ENCODE results near the gene GNL3L. TPM values are rescaled to one million over a fixed set of nuclear protein-coding genes. Genes with fewer than 3 reads are reported as not detected.

Gene GNL3L, protein sequence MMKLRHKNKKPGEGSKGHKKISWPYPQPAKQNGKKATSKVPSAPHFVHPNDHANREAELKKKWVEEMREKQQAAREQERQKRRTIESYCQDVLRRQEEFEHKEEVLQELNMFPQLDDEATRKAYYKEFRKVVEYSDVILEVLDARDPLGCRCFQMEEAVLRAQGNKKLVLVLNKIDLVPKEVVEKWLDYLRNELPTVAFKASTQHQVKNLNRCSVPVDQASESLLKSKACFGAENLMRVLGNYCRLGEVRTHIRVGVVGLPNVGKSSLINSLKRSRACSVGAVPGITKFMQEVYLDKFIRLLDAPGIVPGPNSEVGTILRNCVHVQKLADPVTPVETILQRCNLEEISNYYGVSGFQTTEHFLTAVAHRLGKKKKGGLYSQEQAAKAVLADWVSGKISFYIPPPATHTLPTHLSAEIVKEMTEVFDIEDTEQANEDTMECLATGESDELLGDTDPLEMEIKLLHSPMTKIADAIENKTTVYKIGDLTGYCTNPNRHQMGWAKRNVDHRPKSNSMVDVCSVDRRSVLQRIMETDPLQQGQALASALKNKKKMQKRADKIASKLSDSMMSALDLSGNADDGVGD
- total RNA-seq: 10 to 100 TPM; 28.9 to 46.3 TPM

DNA sequence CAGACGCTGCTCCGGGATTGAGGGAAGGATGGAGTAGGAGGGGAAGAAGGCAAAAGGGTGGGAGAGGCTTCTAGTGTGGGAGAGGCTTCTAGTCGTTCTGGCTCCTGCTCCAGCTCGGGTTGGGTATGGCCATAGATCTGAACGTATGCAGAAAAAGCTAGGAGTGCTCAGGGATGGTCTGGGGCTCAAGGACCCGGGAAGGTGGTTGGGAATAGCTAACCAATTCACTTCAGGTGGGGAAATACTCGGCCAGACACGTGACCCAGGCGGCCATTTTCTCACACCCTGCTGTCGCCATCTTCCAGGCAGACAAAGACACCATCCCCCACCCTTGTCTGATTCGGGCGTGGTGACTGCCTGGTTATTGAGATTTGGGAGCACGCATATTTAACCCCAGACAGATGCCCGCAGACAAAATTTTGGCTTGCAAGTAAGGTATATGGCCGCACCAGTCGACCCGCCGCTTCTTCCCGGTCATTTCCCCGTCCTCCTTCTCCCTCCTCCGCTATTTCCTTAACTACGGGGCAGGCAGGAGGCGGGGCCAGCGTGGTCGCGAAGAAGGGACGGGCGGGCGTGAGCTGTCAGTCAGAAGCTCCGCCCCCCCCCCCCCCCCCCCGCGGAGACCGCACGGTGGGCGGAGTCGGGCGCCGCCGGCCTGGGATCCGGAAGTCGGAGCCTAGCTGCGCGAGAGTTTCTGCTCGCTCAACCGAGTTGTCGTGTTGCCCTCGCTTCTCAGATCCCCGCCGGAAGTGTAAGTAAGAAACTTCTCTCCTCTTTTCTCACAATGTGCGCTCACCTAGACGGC lies at the start of gene GNL3L:
TSS of gene GNL3L (plus strand) at position 668 of the 805 bp plus-strand sequence. CDS start 2,348 bp downstream, outside the sequence.

DNA sequence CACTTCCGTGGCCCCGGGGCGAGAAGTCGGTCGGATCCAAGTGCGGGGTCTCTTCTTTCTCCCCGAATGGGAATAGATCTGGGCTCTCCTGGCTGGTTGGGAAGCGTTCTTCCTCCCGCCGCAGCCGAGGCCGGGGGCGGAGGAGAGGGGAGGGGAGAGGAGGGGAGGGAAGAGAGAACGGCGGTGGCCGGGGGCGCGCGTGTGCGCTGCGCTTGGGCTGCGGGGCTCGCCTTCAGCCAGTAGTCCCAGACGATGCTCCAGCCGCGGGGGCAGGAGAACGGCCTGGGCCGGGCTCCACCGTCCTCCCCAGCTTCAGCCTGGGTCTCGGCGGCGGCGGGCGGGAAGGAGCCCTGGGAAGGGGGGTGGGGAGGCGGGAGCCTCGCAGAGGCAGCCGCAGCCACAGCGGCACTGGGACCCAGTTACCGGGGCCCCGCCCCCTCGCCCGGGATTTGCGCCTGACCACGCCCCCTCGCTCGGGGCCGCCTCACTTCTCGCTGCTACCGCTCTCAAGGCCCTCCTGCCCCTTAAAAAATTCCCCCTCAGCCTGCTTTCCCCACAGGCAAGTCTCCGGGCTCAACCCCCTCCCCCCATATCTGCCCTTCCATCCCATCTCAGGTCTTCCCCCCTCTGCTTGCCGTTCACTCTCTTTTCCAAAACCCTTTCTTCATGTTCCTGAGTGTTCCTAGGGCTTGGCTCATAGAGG lies 34.1 kb upstream of the GNL3L start, which contains the start of gene FGD1:
TSS of gene FGD1 (minus strand) at position 421 of the 703 bp plus-strand sequence. CDS start 802 bp downstream, outside the sequence.

Other genes starting within 250 kb of the GNL3L start
- gene WNK3, start 172.2 kb upstream of the GNL3L start, total RNA-seq: 1 to 10 TPM; 3.3 to 3.8 TPM
- gene TSR2, start 89.8 kb upstream of the GNL3L start, total RNA-seq: 10 to 100 TPM in 1 of 2 donors, 1 to 10 TPM in 1; 7.6 to 13.7 TPM
- 10 to 100 TPM in 1 of 2 donors, 1 to 10 TPM in 1; 8.3 to 16.0 TPM for gene FGD1, start 34.0 kb upstream of the GNL3L start, total RNA-seq